Keratinocyte (primary cell): ENCODE measurements around the gene MAPKAPK5.

Source experiments
- EZH2 ChIP-seq: IDR thresholded peaks from one replicate; pipeline ENCODE4 v1.6.1; 2012; ENCODE audit warnings: inconsistent platforms, mild to moderate bottlenecking, low read length, moderate library complexity
- TF ChIP-seq, protein P1 (sequence below), 3 experiments: IDR thresholded peaks in 1 of 3; conservative IDR thresholded peaks in 1 of 3; optimal IDR thresholded peaks in 1 of 3; 2 replicates in 2 of 3; 3 replicates in 1 of 3; pipeline versions ENCODE3 to v1.5.1; 2011; ENCODE audit warnings: low read length in 3 of 3, mild to moderate bottlenecking in 3 of 3, moderate library complexity in 2 of 3, control low read depth in 1 of 3, inconsistent platforms in 1 of 3; ENCODE audit not compliant: insufficient read depth in 2 of 3; ENCODE audit errors: extremely low read depth in 1 of 3

GRCh38 chr12:111905502-111905901 is 63.5 kb downstream of the MAPKAPK5 start:
- TF ChIP-seq, protein P1, sequence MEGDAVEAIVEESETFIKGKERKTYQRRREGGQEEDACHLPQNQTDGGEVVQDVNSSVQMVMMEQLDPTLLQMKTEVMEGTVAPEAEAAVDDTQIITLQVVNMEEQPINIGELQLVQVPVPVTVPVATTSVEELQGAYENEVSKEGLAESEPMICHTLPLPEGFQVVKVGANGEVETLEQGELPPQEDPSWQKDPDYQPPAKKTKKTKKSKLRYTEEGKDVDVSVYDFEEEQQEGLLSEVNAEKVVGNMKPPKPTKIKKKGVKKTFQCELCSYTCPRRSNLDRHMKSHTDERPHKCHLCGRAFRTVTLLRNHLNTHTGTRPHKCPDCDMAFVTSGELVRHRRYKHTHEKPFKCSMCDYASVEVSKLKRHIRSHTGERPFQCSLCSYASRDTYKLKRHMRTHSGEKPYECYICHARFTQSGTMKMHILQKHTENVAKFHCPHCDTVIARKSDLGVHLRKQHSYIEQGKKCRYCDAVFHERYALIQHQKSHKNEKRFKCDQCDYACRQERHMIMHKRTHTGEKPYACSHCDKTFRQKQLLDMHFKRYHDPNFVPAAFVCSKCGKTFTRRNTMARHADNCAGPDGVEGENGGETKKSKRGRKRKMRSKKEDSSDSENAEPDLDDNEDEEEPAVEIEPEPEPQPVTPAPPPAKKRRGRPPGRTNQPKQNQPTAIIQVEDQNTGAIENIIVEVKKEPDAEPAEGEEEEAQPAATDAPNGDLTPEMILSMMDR (optimal IDR thresholded peaks at IDR 0.05 in 1 of 3, IDR thresholded peaks at IDR 0.05 in 1 of 3, conservative IDR thresholded peaks at IDR 0.05 in 1 of 3; ENCODE audit: extremely low read depth in 1 of 3, insufficient read depth in 2 of 3, low read length in 3 of 3) = no peak
- TF ChIP-seq EZH2 = no peak
